ENCODE measurements around the gene GDPD4. TPM values are rescaled to one million over a fixed set of nuclear protein-coding genes. Genes with fewer than 3 reads are reported as not detected.

Gene GDPD4, protein sequence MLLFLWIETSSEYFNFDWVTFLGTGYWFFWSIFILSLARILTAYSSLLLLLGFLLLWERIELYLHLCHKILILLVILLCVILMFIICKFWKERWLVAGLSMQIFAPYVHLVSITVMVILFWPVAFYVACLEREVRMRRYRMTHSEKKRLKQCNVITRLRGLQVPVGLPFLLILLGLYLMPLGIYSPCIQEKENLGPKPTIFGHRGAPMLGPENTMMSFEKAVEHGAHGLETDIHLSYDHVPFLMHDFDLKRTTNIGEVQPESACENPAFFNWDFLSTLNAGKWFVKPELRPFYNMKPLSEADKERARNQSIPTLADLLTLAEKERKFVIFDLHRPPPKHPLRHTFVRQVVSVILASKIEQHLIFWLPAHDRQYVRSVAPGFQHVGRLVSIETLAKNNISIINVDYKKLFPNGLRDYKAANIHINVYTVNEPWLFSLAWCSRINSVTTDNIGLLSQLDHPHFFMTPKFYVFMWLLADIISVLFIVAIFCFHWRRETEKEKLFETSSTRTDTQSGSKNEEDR
- total RNA-seq: not detected
- polyA plus RNA-seq: not detected

GRCh38 chr11:77301510-77301909 is at the start of gene GDPD4:
GDPD4 (minus strand) TSS chr11:77301686; CDS start chr11:77285137, 16,549 bp downstream.
- DNase-seq: no peak
- no peaks in the 10 kb centered on the region for H3K36me3 ChIP-seq
- H3K27ac ChIP-seq: no peak within 1 kb of the TSS
- H3K4me3 ChIP-seq: no peak within 1 kb of the TSS
- TF ChIP-seq EP300 (IDR thresholded peaks at IDR 0.05): no peak
- TF ChIP-seq CTCF (IDR thresholded peaks at IDR 0.05): no peak
- no peak for TF ChIP-seq POLR2A (IDR thresholded peaks at IDR 0.05)
- no peak for TF ChIP-seq POLR2AphosphoS5 (IDR thresholded peaks at IDR 0.05)
- intact Hi-C loops (cut with DNase I): no loop called here
- 93% methylated on average over 15 of the region's 15 CpGs for WGBS, 2 donors
- H3K27me3 ChIP-seq: no peaks in the 10 kb centered on the region
- no peaks in the 10 kb centered on the region for H3K9me3 ChIP-seq
- H3K4me1 ChIP-seq: no peaks in the 10 kb centered on the region

GRCh38 chr11:77347948-77348347 is 46.5 kb upstream of the GDPD4 start:
- Histone ChIP-seq H3K27me3 (no peaks in the 10 kb centered on the region), H3K27ac (no peak overlapping the region), H3K4me1 (peaks cover 0 to 12% (median 5%) of the 10 kb centered on the region in 4 donors), H3K36me3 (peaks cover 0 to 9% (median 2%) of the 10 kb centered on the region in 4 donors), H3K4me3 (no peak overlapping the region), H3K9me3 (no peaks in the 10 kb centered on the region)
- TF ChIP-seq CTCF (IDR thresholded peaks at IDR 0.05) (no peak), EP300 (IDR thresholded peaks at IDR 0.05) (no peak), POLR2AphosphoS5 (IDR thresholded peaks at IDR 0.05) (no peak), POLR2A (IDR thresholded peaks at IDR 0.05) (no peak)
- 78 to 85% methylated on average over 2 of the region's 2 CpGs for WGBS, 2 donors
- no peak for DNase-seq
- intact Hi-C loops (cut with DNase I): no loop called here

- intact Hi-C loops (cut with DNase I): no loop called here
- peaks cover 0 to 16% (median 2%) of the 10 kb centered on the region in 4 donors for H3K36me3 ChIP-seq
- H3K4me3 ChIP-seq: no peak overlapping the region
- H3K27me3 ChIP-seq: no peaks in the 10 kb centered on the region
- TF ChIP-seq CTCF (IDR thresholded peaks at IDR 0.05) (no peak), EP300 (IDR thresholded peaks at IDR 0.05) (no peak), POLR2AphosphoS5 (IDR thresholded peaks at IDR 0.05) (no peak), POLR2A (IDR thresholded peaks at IDR 0.05) (no peak)
- 96 to 98% methylated on average over 2 of the region's 2 CpGs for WGBS, 2 donors
- peaks cover 0 to 11% (median 2%) of the 10 kb centered on the region in 4 donors for H3K4me1 ChIP-seq
- no peak overlapping the region for H3K27ac ChIP-seq
- no peaks in the 10 kb centered on the region for H3K9me3 ChIP-seq
- no peak for DNase-seq
Observed at GRCh38 chr11:77346906-77347603, 45.6 kb upstream of the GDPD4 start.

DNA sequence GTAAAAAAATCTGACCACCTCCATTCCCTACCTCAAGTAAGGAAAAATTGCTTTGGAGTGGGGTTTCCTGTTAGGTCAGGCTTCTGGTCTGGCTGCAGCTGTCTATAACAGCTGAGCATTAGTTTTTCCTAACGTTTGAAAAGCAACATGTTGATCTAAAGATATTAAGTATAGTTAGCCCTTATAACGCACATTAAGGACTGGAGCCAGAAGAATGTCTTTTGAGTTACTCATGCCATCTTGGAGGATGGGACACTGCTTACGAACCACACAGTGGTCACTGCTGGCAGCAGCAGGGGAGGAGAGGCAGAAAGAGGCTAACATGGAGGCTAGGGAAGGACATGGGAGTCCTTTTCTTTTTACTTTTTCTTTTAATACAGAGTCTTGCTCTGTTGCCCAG is 44.1 kb upstream of the GDPD4 start:
- no peaks in the 10 kb centered on the region for H3K27me3 ChIP-seq

More for the DNA sequence above, 44.1 kb upstream of the GDPD4 start:
- Histone ChIP-seq H3K4me1 (no peaks in the 10 kb centered on the region), H3K9me3 (no peaks in the 10 kb centered on the region), H3K36me3 (peaks cover 0 to 29% (median 2%) of the 10 kb centered on the region in 4 donors), H3K27ac (no peak overlapping the region), H3K4me3 (no peak overlapping the region)
- 82 to 90% methylated on average over 3 of the region's 3 CpGs for WGBS, 2 donors
- TF ChIP-seq POLR2AphosphoS5 (IDR thresholded peaks at IDR 0.05) (no peak), CTCF (IDR thresholded peaks at IDR 0.05) (no peak), EP300 (IDR thresholded peaks at IDR 0.05) (no peak), POLR2A (IDR thresholded peaks at IDR 0.05) (no peak)
- DNase-seq: no peak
- intact Hi-C loops (cut with DNase I): no loop called here

Data from sigmoid colon (tissue), 7 donors.